Panc1 (cell line): ENCODE measurements around the gene PGM5. TPM values are rescaled to one million over a fixed set of nuclear protein-coding genes. Genes with fewer than 3 reads are reported as not detected.

Source experiments
- ATAC-seq: fragments of 200-7000 bp; cut with Tn5 transposase; 2 replicates; pipeline ENCODE4 v1.9.1; 2020; ENCODE audit warnings: mild to moderate bottlenecking, moderate library complexity
- BruUV-seq: library from RNA; stranded (reverse); fragments of 400-500 nt; replicated peaks from 2 replicates; lab custom pipeline; 2021; lab: Mats Ljungman, UMichigan
- CTCF ChIA-PET: fragments of 300-600 bp; sonication (Branson Sonifier 250); formaldehyde crosslinking; loops from one replicate; lab custom pipeline; 2022; ENCODE audit warnings: antibody characterized with exemption; lab: Charles Lee
- POLR2A ChIA-PET: fragments of 300-600 bp; sonication (Branson Sonifier 250); formaldehyde crosslinking; loops from one replicate; lab custom pipeline; 2022; ENCODE audit warnings: antibody characterized with exemption; lab: Charles Lee
- DNase-seq: peaks from one replicate; pipeline ENCODE4 v3.0.0-alpha.2; 2010; ENCODE audit warnings: low read depth, low spot score
- H3K27ac ChIP-seq: 2 replicates; pipeline ENCODE4 v1.5.1; 2011; ENCODE audit warnings: mild to moderate bottlenecking, low read length, inconsistent platforms
- H3K27me3 ChIP-seq: fragments of 200-500 bp; sonication (Bioruptor generic); 2 replicates; pipeline ENCODE4 v1.6.0; 2014; ENCODE audit warnings: low read length, inconsistent platforms; ENCODE audit not compliant: control insufficient read depth, insufficient read depth
- H3K36me3 ChIP-seq: fragments of 200-500 bp; sonication (Bioruptor generic); 2 replicates; pipeline ENCODE4 v1.5.1; 2014; ENCODE audit warnings: inconsistent platforms, mild to moderate bottlenecking, low read length, moderate library complexity; ENCODE audit not compliant: control insufficient read depth, insufficient read depth
- H3K4me1 ChIP-seq: 2 replicates; pipeline ENCODE4 v1.5.1; 2011; ENCODE audit warnings: inconsistent platforms, mild to moderate bottlenecking, low read length, moderate library complexity; ENCODE audit not compliant: control insufficient read depth, insufficient read depth
- H3K4me3 ChIP-seq, 2 experiments: 2 replicates each; pipeline ENCODE4 v1.5.1; 2011 to 2012; ENCODE audit warnings: low read depth in 2 of 2, low read length in 2 of 2, mild to moderate bottlenecking in 2 of 2, inconsistent platforms in 1 of 2, moderate library complexity in 1 of 2
- H3K9me3 ChIP-seq: fragments of 200-500 bp; sonication (Bioruptor generic); 2 replicates; pipeline ENCODE4 v1.5.1; 2014; ENCODE audit warnings: low read depth, mild to moderate bottlenecking, inconsistent platforms, low read length, moderate library complexity; ENCODE audit not compliant: control insufficient read depth, insufficient read depth
- POLR2AphosphoS5 ChIP-seq: IDR thresholded peaks from 2 replicates; pipeline ENCODE4 v1.6.1; 2012; ENCODE audit warnings: mild to moderate bottlenecking, low read depth, low read length, moderate library complexity
- SIN3A ChIP-seq: IDR thresholded peaks from 2 replicates; pipeline ENCODE4 v1.6.1; 2012; ENCODE audit warnings: low read depth, mild to moderate bottlenecking, low read length, moderate library complexity, borderline replicate concordance; ENCODE audit not compliant: insufficient read depth
- TCF7L2 ChIP-seq: IDR thresholded peaks from 2 replicates; pipeline ENCODE4 v1.6.1; 2011; ENCODE audit warnings: mild to moderate bottlenecking, low read depth, low read length, inconsistent platforms
- in situ Hi-C: cut with HindIII; loops from 2 replicates; pipeline ENCODE4 v1.10.0; 2016; ENCODE audit warnings: low sequenced_read_pairs, low pct_unique_long_range_greater_than_20kb
- intact Hi-C: fragments of 100-400 bp; cut with micrococcal nuclease; formaldehyde crosslinking; loops from one replicate; pipeline ENCODE4 v1.10.0; 2022; ENCODE audit not compliant: unreplicated experiment
- total RNA-seq: library from RNA; stranded (reverse); gene quantifications from one replicate; pipeline ENCODE4 v1.2.1, GENCODE V29; 2021; ENCODE audit not compliant: unreplicated experiment
- TF ChIP-seq, protein P1 (sequence below): fragments of 450-650 bp; IDR thresholded peaks from 2 replicates; pipeline ENCODE4 v1.5.1; 2017; ENCODE audit warnings: mild to moderate bottlenecking
- TF ChIP-seq, protein P2 (sequence below), 2 experiments: IDR thresholded peaks; 2 replicates each; pipeline ENCODE4 v1.6.1; 2011 to 2012; ENCODE audit warnings: low read depth in 2 of 2, control low read depth in 1 of 2, low read length in 1 of 2, mild to moderate bottlenecking in 1 of 2, moderate library complexity in 1 of 2; ENCODE audit not compliant: insufficient read depth in 1 of 2

PGM5 gene
- total RNA-seq, 1 experiment from 2014 or later: 0.21 TPM

- Histone ChIP-seq H3K4me3 (no peak overlapping the region), H3K4me1 (no peaks in the 10 kb centered on the region), H3K9me3 (no peaks in the 10 kb centered on the region), H3K27me3 (no peaks in the 10 kb centered on the region), H3K27ac (no peak overlapping the region), H3K36me3 (no peaks in the 10 kb centered on the region)
- DNase-seq (no peak), ATAC-seq (no peak)
- intact Hi-C loops (no loop called here), in situ Hi-C loops (no loop called here)
- ChIA-PET CTCF (interaction anchor here (0.7 kb wide), 1 partner anchor 555 kb away, joined by 3 read pairs; no protein-coding TSS in a partner anchor), POLR2A (no interaction called here)
- BruUV-seq: no TSS peak
- no peak for TF ChIP-seq SIN3A
- TF ChIP-seq TCF7L2: no peak
- TF ChIP-seq, protein P1, sequence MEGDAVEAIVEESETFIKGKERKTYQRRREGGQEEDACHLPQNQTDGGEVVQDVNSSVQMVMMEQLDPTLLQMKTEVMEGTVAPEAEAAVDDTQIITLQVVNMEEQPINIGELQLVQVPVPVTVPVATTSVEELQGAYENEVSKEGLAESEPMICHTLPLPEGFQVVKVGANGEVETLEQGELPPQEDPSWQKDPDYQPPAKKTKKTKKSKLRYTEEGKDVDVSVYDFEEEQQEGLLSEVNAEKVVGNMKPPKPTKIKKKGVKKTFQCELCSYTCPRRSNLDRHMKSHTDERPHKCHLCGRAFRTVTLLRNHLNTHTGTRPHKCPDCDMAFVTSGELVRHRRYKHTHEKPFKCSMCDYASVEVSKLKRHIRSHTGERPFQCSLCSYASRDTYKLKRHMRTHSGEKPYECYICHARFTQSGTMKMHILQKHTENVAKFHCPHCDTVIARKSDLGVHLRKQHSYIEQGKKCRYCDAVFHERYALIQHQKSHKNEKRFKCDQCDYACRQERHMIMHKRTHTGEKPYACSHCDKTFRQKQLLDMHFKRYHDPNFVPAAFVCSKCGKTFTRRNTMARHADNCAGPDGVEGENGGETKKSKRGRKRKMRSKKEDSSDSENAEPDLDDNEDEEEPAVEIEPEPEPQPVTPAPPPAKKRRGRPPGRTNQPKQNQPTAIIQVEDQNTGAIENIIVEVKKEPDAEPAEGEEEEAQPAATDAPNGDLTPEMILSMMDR: no peak
- no peak for TF ChIP-seq POLR2AphosphoS5
Observed at GRCh38 chr9:68567565-68567964, 211.2 kb downstream of the PGM5 start.

DNA sequence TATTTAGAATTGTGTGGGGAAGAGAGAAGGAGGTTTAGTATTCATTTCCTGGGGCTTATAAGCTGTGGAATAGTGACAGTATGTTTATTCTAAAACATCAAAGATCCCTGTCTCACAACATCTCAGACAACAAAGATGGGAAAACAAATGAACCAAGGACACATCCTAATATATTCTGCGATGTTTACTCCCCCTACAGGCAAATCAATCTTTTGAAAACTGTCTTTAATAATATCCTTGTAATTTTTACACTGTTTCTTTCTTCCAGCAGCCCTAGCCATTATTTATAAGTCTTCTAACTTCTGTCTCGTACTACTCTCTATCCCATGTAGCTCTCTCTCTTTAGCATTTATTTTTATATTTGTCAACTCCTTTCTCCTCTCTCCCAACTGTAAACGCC is 217.7 kb downstream of the PGM5 start:
- no TSS peak for BruUV-seq
- H3K4me1 ChIP-seq: no peaks in the 10 kb centered on the region
- in situ Hi-C loops (no loop called here), intact Hi-C loops (no loop called here)
- H3K27me3 ChIP-seq: no peaks in the 10 kb centered on the region
- ChIA-PET POLR2A (no interaction called here), CTCF (interaction anchor here (0.7 kb wide), 1 partner anchor 41 kb away, joined by 3 read pairs; no protein-coding TSS in a partner anchor)
- H3K27ac ChIP-seq: no peak overlapping the region
- ATAC-seq: no peak
- no peaks in the 10 kb centered on the region for H3K36me3 ChIP-seq
- no peak for DNase-seq
- TF ChIP-seq, protein P2, sequence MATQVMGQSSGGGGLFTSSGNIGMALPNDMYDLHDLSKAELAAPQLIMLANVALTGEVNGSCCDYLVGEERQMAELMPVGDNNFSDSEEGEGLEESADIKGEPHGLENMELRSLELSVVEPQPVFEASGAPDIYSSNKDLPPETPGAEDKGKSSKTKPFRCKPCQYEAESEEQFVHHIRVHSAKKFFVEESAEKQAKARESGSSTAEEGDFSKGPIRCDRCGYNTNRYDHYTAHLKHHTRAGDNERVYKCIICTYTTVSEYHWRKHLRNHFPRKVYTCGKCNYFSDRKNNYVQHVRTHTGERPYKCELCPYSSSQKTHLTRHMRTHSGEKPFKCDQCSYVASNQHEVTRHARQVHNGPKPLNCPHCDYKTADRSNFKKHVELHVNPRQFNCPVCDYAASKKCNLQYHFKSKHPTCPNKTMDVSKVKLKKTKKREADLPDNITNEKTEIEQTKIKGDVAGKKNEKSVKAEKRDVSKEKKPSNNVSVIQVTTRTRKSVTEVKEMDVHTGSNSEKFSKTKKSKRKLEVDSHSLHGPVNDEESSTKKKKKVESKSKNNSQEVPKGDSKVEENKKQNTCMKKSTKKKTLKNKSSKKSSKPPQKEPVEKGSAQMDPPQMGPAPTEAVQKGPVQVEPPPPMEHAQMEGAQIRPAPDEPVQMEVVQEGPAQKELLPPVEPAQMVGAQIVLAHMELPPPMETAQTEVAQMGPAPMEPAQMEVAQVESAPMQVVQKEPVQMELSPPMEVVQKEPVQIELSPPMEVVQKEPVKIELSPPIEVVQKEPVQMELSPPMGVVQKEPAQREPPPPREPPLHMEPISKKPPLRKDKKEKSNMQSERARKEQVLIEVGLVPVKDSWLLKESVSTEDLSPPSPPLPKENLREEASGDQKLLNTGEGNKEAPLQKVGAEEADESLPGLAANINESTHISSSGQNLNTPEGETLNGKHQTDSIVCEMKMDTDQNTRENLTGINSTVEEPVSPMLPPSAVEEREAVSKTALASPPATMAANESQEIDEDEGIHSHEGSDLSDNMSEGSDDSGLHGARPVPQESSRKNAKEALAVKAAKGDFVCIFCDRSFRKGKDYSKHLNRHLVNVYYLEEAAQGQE (IDR thresholded peaks at IDR 0.05; ENCODE audit: insufficient read depth in 1 of 2, low read depth in 2 of 2, low read length in 1 of 2): no peak
- TF ChIP-seq TCF7L2 (no peak), POLR2AphosphoS5 (no peak), SIN3A (no peak)
- TF ChIP-seq, protein P1: no peak
- H3K9me3 ChIP-seq: no peaks in the 10 kb centered on the region
- H3K4me3 ChIP-seq: no peak overlapping the region
